GM12878 (cell line): Measurements from ENCODE around the gene SETD4. TPM values are rescaled to one million over a fixed set of nuclear protein-coding genes. Genes with fewer than 3 reads are reported as not detected.

Experiments used
- ASH2L ChIP-seq: fragments of 300-600, 200-600 bp; sonication (generic); IDR thresholded peaks from 2 replicates; pipeline ENCODE4 v1.6.1; 2017; ENCODE audit warnings: low read depth, mild to moderate bottlenecking, borderline replicate concordance
- BMI1 ChIP-seq: fragments of 450-650 bp; IDR thresholded peaks from 2 replicates; pipeline ENCODE4 v1.6.1; 2016; ENCODE audit warnings: mild to moderate bottlenecking, moderate library complexity, borderline replicate concordance
- CBFB ChIP-seq: IDR thresholded peaks from 2 replicates; pipeline ENCODE4 v1.6.1; 2016; ENCODE audit warnings: antibody characterized with exemption, low read depth
- CREM ChIP-seq: IDR thresholded peaks from 2 replicates; pipeline ENCODE4 v1.6.1; 2014; ENCODE audit warnings: antibody characterized with exemption, low read depth
- FOXM1 ChIP-seq: IDR thresholded peaks from 2 replicates; pipeline ENCODE4 v1.6.1; 2012; ENCODE audit warnings: low read depth, mild to moderate bottlenecking, inconsistent platforms, low read length, moderate library complexity
- IKZF1 ChIP-seq: fragments of 450-650 bp; conservative IDR thresholded peaks from 2 replicates; pipeline ENCODE4 v1.6.1; 2017; ENCODE audit warnings: antibody characterized with exemption, mild to moderate bottlenecking
- MEF2B ChIP-seq: fragments of 450-650 bp; IDR thresholded peaks from 2 replicates; pipeline ENCODE4 v1.6.1; 2018; ENCODE audit warnings: mild to moderate bottlenecking, moderate library complexity; ENCODE audit not compliant: partially characterized antibody, poor library complexity, severe bottlenecking
- PAX5 ChIP-seq: IDR thresholded peaks from 2 replicates; pipeline ENCODE4 v1.6.1; 2011; ENCODE audit warnings: low read depth, low read length, borderline replicate concordance
- POLR2A ChIP-seq: IDR thresholded peaks from 2 replicates; pipeline ENCODE4 v1.6.1; 2011; ENCODE audit warnings: low read depth, mild to moderate bottlenecking, low read length
- POLR2AphosphoS2 ChIP-seq: IDR thresholded peaks from 2 replicates; pipeline ENCODE4 v1.6.1; 2011; ENCODE audit warnings: low read depth, mild to moderate bottlenecking, low read length, improper control_type of control experiment, moderate library complexity
- POLR2AphosphoS5 ChIP-seq: IDR thresholded peaks from 2 replicates; pipeline ENCODE4 v1.6.1; 2011; ENCODE audit warnings: mild to moderate bottlenecking, low read length, inconsistent platforms
- RAD21 ChIP-seq: IDR thresholded peaks from 2 replicates; pipeline ENCODE4 v1.6.1; 2011; ENCODE audit warnings: mild to moderate bottlenecking, low read depth, low read length, moderate library complexity; ENCODE audit not compliant: insufficient read depth
- RUNX3 ChIP-seq: IDR thresholded peaks from 2 replicates; pipeline ENCODE4 v1.6.1; 2012; ENCODE audit warnings: low read length, inconsistent platforms
- SIN3A ChIP-seq: IDR thresholded peaks from 2 replicates; pipeline ENCODE4 v1.6.1; 2012; ENCODE audit warnings: low read depth, low read length, improper control_type of control experiment
- SIX5 ChIP-seq: IDR thresholded peaks from 2 replicates; pipeline ENCODE4 v1.6.1; 2011; ENCODE audit warnings: mild to moderate bottlenecking, low read depth, low read length, moderate library complexity; ENCODE audit not compliant: severe bottlenecking
- SMAD5 ChIP-seq: IDR thresholded peaks from 2 replicates; pipeline ENCODE4 v1.6.1; 2016; ENCODE audit warnings: antibody characterized with exemption, low read depth
- SMC3 ChIP-seq: IDR thresholded peaks from 2 replicates; pipeline ENCODE4 v1.6.1; 2011; ENCODE audit warnings: low read length, improper control_type of control experiment, borderline replicate concordance
- TBL1XR1 ChIP-seq: IDR thresholded peaks from 2 replicates; pipeline ENCODE4 v1.6.1; 2012; ENCODE audit warnings: low read depth, low read length, improper control_type of control experiment
- TCF7 ChIP-seq: IDR thresholded peaks from 2 replicates; pipeline ENCODE4 v1.6.1; 2014; ENCODE audit warnings: antibody characterized with exemption, borderline replicate concordance
- YY1 ChIP-seq: IDR thresholded peaks from 2 replicates; pipeline ENCODE4 v1.6.1; 2011; ENCODE audit warnings: low read depth, mild to moderate bottlenecking, low read length
- polyA plus RNA-seq, 11 experiments: library from polyadenylated mRNA; depleted of rRNA in 4 of 11; unstranded in 6 of 11; stranded (reverse) in 5 of 11; fragments of >200 nt; fragmentation: Nextera tagmentation in 4 of 11; fragmentation: Illumina TruSeq in 1 of 11; extraction: Ambion mirVana in 4 of 11; extraction: Trizol in 1 of 11; gene quantifications; 1 replicate in 1 of 11; 2 replicates in 10 of 11; pipeline versions ENCODE4 v1.2.1 to v1.2.3, GENCODE V29; 2011 to 2016; ENCODE audit warnings: inconsistent platforms in 2 of 11, missing spikeins in 2 of 11, low read depth in 1 of 11
- total RNA-seq, 4 experiments: library from RNA; depleted of rRNA in 3 of 4; stranded (reverse); fragments of >200 nt in 3 of 4; fragmentation: Illumina TruSeq in 1 of 4; extraction: Trizol in 1 of 4; gene quantifications; 2 replicates each; pipeline versions ENCODE4 v1.2.1 to v1.2.3, GENCODE V29; 2013 to 2021
- TF ChIP-seq, protein P1 (sequence below): IDR thresholded peaks from 2 replicates; pipeline ENCODE4 v1.6.1; 2012; ENCODE audit warnings: low read depth, low read length, improper control_type of control experiment
- TF ChIP-seq, protein P2 (sequence below): IDR thresholded peaks from 2 replicates; pipeline ENCODE4 v1.6.1; 2011; ENCODE audit warnings: borderline replicate concordance, low read depth, mild to moderate bottlenecking, moderate library complexity, mixed read lengths, low read length; ENCODE audit not compliant: insufficient read depth; ENCODE audit errors: extremely low read length
- TF ChIP-seq, protein P3 (sequence below): fragments of 450-650 bp; IDR thresholded peaks from 2 replicates; pipeline ENCODE4 v1.6.1; 2016; ENCODE audit warnings: mild to moderate bottlenecking
- TF ChIP-seq, protein P4 (sequence below): IDR thresholded peaks from 2 replicates; pipeline ENCODE4 v1.6.1; 2012; ENCODE audit warnings: mild to moderate bottlenecking, low read depth, low read length

SETD4 gene
- total and polyA plus RNA-seq, 10 of the 15 experiments (the other 5 are each of a cell fraction or from before 2014, with no cell fraction given) = 10.3 to 37.0 (median 18.6) TPM

DNA sequence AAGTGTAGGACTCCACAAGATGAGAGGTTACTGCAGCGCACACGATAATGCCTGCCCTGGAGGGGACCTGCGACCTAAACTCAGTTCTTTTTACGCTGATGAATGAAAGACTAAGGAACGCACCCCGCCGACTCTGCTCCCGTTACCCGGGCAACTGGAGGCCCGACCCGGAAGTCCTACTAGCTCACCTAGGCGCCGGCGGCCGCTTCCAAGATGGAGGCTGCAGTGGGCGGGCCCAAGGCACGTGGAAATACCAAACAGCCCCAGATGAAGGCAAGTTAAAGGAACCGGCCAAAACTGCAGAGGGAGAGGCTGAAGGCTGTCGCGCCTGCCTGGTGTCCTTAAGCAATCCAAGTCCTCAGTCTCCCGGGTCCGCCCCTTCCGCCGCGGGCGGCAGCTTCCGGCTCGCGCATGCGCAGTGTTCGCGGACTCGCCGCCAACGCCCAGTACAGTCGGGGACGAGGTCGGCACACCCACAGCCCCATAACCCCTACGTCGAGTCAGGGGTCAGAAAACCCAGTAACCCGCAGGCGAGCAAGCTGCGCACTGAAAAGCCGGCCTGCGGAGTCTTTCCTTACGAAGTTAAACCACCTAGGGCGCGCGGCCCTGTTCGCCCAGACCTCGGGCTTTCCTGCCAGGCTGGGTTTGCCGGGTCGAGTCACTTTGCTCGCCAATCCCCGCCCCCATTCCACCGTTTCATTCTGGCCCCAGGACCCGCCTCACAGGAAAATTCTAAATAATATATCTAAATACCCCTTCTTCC, at the start of gene SETD4 (continued):
- peak; percentile 80; the same call in 1 of the 2 replicates for TF ChIP-seq POLR2AphosphoS2
- TF ChIP-seq, protein P1, sequence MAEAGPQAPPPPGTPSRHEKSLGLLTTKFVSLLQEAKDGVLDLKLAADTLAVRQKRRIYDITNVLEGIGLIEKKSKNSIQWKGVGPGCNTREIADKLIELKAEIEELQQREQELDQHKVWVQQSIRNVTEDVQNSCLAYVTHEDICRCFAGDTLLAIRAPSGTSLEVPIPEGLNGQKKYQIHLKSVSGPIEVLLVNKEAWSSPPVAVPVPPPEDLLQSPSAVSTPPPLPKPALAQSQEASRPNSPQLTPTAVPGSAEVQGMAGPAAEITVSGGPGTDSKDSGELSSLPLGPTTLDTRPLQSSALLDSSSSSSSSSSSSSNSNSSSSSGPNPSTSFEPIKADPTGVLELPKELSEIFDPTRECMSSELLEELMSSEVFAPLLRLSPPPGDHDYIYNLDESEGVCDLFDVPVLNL = 0 out of 2 replicates have a peak, but pooled peaks have one; percentile 37
- TF ChIP-seq IKZF1 = peak; percentile 77
- TF ChIP-seq CREM = peak; percentile 66
- 0 out of 2 replicates have a peak, but pooled peaks have one; percentile 17 for TF ChIP-seq SMC3
- 0 out of 2 replicates have a peak, but pooled peaks have one; percentile 36 for TF ChIP-seq PAX5
- no peak for TF ChIP-seq TCF7
- TF ChIP-seq POLR2A = peak; percentile 90
- TF ChIP-seq TBL1XR1 = peak; percentile 56; the same call in 1 of the 2 replicates
- peak; percentile 14 for TF ChIP-seq MEF2B
- TF ChIP-seq SMAD5 = peak; percentile 81; the same call in 1 of the 2 replicates
- peak; percentile 96 for TF ChIP-seq YY1
- TF ChIP-seq, protein P2, sequence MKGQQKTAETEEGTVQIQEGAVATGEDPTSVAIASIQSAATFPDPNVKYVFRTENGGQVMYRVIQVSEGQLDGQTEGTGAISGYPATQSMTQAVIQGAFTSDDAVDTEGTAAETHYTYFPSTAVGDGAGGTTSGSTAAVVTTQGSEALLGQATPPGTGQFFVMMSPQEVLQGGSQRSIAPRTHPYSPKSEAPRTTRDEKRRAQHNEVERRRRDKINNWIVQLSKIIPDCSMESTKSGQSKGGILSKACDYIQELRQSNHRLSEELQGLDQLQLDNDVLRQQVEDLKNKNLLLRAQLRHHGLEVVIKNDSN = no peak
- TF ChIP-seq, protein P3, sequence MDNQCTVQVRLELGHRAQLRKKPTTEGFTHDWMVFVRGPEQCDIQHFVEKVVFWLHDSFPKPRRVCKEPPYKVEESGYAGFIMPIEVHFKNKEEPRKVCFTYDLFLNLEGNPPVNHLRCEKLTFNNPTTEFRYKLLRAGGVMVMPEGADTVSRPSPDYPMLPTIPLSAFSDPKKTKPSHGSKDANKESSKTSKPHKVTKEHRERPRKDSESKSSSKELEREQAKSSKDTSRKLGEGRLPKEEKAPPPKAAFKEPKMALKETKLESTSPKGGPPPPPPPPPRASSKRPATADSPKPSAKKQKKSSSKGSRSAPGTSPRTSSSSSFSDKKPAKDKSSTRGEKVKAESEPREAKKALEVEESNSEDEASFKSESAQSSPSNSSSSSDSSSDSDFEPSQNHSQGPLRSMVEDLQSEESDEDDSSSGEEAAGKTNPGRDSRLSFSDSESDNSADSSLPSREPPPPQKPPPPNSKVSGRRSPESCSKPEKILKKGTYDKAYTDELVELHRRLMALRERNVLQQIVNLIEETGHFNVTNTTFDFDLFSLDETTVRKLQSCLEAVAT = 0 out of 2 replicates have a peak, but pooled peaks have one; percentile 18
- peak; percentile 90 for TF ChIP-seq POLR2AphosphoS5
- TF ChIP-seq SIN3A = peak; percentile 93
- no peak for TF ChIP-seq RAD21
- 0 out of 2 replicates have a peak, but pooled peaks have one; percentile 7 for TF ChIP-seq RUNX3
- peak; percentile 91 for TF ChIP-seq BMI1
- TF ChIP-seq, protein P4, sequence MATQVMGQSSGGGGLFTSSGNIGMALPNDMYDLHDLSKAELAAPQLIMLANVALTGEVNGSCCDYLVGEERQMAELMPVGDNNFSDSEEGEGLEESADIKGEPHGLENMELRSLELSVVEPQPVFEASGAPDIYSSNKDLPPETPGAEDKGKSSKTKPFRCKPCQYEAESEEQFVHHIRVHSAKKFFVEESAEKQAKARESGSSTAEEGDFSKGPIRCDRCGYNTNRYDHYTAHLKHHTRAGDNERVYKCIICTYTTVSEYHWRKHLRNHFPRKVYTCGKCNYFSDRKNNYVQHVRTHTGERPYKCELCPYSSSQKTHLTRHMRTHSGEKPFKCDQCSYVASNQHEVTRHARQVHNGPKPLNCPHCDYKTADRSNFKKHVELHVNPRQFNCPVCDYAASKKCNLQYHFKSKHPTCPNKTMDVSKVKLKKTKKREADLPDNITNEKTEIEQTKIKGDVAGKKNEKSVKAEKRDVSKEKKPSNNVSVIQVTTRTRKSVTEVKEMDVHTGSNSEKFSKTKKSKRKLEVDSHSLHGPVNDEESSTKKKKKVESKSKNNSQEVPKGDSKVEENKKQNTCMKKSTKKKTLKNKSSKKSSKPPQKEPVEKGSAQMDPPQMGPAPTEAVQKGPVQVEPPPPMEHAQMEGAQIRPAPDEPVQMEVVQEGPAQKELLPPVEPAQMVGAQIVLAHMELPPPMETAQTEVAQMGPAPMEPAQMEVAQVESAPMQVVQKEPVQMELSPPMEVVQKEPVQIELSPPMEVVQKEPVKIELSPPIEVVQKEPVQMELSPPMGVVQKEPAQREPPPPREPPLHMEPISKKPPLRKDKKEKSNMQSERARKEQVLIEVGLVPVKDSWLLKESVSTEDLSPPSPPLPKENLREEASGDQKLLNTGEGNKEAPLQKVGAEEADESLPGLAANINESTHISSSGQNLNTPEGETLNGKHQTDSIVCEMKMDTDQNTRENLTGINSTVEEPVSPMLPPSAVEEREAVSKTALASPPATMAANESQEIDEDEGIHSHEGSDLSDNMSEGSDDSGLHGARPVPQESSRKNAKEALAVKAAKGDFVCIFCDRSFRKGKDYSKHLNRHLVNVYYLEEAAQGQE = no peak
- TF ChIP-seq CBFB = peak; percentile 43; the same call in 1 of the 2 replicates
- peak; percentile 21 for TF ChIP-seq SIX5
- peak; percentile 73; the same call in 1 of the 2 replicates for TF ChIP-seq ASH2L
- no peak for TF ChIP-seq FOXM1
